SKM-1 (cell line): Measurements from ENCODE around the gene SERPINB5.

Source experiments
- DNase-seq: peaks from one replicate; lab custom pipeline; 2025; ENCODE audit not compliant: unreplicated experiment; lab: John Stamatoyannopoulos, UW

Gene SERPINB5

GRCh38 chr18:63467699-63468098 lies 9.1 kb upstream of the SERPINB5 start:
- DNase-seq: no peak

GRCh38 chr18:63468575-63468974 lies 8.2 kb upstream of the SERPINB5 start:
- no peak for DNase-seq

- no peak for DNase-seq
Observed at GRCh38 chr18:63470751-63471150, 6.0 kb upstream of the SERPINB5 start.

DNA sequence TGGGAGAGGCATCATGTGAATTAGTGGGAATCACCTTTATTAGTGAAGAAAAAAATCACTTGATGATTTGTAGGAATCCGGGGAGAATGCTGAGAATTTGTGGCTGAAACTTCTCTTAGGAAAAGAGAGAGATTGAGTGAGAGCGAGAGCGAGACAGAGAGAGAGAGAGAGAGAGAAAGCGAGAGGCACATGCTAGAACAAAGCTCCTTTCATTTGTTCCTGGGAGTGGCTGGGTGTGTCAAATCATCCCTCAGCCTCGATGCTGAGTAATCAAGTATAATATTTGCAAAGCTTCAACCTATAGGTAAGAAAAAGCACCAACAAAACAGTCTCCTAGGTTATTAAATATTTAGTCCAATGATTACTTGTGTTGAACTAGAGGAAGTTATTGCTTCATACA lies 4.4 kb upstream of the SERPINB5 start:
- DNase-seq: no peak

DNA sequence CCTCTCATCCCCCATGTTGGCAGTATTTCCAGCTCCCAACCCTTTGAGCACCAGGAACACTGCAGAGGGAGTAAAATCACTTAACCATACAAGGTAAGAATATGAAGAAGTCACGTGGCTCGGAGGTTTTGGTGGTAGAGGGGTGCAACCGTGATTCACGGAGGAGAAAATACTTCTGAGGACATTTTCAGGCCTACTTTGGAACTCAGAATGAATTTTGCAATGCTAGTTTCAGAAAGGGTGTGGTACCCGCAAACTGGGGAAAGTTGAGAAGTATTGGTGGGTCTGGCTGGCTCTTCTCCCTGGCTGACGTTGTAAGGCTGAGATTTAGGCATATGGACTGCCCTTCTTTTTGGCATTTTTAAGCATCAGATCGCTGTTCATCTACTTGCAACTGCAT lies 442 bp downstream of the SERPINB5 start:
- no peak for DNase-seq

DNA sequence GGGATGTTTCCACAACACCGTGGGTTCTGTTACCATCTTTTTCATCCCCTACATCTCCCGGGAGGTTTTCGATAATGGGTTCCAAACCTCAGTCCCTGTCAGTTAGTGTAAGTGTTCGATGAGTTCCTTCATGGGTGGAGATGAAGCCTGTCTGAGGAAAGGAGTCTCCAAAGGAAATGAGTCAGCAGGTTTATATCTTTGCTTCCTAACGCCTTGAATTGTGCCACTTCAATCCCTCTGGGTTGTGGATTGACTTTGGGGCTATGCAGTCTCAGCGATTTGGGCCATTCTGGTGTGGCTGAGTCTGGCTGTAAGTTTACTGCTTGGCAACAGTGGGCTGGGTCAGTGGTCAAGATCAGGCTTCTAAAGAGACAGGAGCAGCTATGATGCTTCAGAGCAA lies 1.2 kb downstream of the SERPINB5 start:
- no peak for DNase-seq

DNA sequence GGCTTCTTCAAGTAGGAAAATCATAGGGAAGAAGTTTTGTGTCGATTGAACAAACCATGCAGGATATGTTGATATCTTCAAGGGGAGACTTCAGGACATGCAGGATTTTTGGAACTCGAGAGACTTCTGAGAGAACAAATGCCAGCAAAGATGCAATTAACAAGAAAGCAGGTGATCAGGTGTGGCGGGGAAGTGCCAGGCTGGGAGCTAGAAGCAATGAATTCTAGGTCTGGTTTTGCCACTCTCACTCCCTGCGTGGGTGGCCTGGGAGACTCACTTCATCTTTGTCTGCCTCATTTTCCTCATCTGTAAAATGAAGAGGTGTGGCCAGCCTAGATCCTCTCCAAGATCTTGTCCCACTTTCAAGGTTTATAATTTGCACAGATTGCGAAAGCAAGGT lies 3.1 kb downstream of the SERPINB5 start:
- no peak for DNase-seq

GRCh38 chr18:63480476-63480875 lies 3.7 kb downstream of the SERPINB5 start:
- no peak for DNase-seq

- DNase-seq: no peak
Observed at GRCh38 chr18:63480915-63481314, 4.2 kb downstream of the SERPINB5 start.

GRCh38 chr18:63487676-63488075 lies 10.9 kb downstream of the SERPINB5 start:
- DNase-seq: no peak

- DNase-seq: no peak
Observed at GRCh38 chr18:63488160-63488559, 11.4 kb downstream of the SERPINB5 start.

GRCh38 chr18:63492851-63493250 lies 16.1 kb downstream of the SERPINB5 start:
- no peak for DNase-seq

DNA sequence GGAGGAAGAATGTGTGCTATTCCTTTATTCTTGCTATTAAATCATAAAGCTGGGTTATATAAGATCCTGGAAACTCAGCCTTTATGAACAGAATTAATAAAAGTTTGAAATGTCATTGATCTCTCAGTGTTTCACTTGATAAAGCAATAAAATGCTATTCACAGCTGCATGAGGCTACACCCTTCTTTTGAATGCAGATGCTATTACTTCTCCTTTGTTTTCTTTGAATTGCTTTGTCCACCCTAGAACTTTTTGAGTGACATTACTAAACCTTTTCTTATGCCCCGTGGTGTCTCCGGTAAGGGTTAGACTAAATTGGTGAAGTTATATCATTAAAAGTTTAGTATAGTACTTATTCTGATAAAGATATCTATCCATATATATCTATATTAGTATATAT lies 18.9 kb downstream of the SERPINB5 start:
- no peak for DNase-seq

GRCh38 chr18:63505566-63506335 lies 29.0 kb downstream of the SERPINB5 start:
- peak; percentile 24 for DNase-seq

GRCh38 chr18:63506336-63506646 lies 29.5 kb downstream of the SERPINB5 start:
- no peak for DNase-seq

- no peak for DNase-seq
Observed at GRCh38 chr18:63508596-63508995, 31.8 kb downstream of the SERPINB5 start.

- DNase-seq: no peak
Observed at GRCh38 chr18:63511285-63511684, 34.5 kb downstream of the SERPINB5 start.

DNA sequence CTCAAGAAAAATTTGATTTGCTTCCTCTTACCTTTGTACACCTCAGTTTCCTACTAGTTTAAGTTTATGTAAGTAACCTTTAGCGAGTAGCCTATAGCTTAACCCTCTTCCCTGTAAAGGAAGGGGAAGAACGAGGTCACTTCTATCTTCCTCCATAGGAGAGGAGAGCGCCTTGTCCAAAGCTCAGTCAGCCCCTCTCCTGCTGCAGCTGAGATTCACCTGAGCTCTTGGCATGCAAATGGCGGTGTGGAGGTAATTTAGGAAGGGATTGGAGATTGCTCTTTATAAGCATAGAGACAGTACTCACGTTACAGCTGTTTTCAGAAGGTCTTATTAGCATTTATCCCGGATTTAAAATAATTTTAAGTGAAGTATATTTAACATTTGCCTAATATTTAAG lies 37.6 kb downstream of the SERPINB5 start:
- DNase-seq: no peak

DNA sequence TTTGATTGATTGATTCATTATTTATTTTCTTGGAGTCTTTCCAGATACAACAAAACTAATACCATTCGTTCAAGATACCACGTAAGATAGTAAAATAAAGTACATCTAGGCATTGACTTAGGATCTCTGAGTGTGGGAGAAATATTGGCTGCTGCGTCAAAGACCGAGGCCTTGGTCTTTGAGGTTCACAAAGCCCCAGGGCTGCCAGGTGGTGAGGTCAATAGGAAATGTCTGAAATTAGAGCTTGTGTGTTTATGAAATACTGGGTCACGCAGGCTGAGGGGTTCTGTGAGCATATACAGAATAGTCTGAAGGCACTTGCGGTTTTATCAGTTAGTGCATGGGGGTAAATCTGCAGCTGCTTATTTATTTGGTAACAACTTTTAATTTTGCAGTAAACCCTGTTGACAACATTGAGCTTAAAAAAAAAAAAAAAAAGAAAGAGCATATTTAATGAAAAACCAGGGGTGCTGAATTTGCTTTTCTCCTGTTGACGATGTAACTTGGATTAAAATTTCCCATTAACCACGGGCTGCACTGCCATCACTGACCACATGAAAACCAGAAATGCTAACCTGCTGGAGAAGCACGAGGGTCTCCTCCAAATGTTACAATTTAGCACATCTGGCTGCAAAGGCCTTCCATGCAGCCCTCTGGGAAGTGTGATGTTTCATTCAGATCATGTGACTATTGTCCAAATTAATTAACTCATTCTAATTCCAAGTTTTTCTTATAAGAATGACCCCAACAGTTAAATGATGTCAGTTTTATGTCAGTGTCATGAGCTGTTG lies 38.3 kb downstream of the SERPINB5 start:
- DNase-seq: no peak

GRCh38 chr18:63515801-63516200 lies 39.0 kb downstream of the SERPINB5 start:
- DNase-seq: no peak

- DNase-seq: peak; percentile 78
Observed at GRCh38 chr18:63518178-63519012, 41.6 kb downstream of the SERPINB5 start.
